K562 (cell line): ENCODE results near the gene ARHGAP22. TPM values are rescaled to one million over a fixed set of nuclear protein-coding genes. Genes with fewer than 3 reads are reported as not detected.
A peak's percentile ranks its signal among the peaks of the same experiment; 100 is the strongest.

Source experiments
- DMBX1 ChIP-seq: fragments of 250-450 bp; sonication (Bioruptor Pico); IDR thresholded peaks from 2 replicates; pipeline ENCODE4 v1.8.0; 2022; ENCODE audit warnings: inconsistent platforms, mild to moderate bottlenecking, moderate library complexity, borderline replicate concordance
- GTF2A2 ChIP-seq: IDR thresholded peaks from 2 replicates; pipeline ENCODE4 v1.6.1; 2016; ENCODE audit warnings: mild to moderate bottlenecking, missing genetic modification characterization, missing compliant biosample characterization
- HNRNPLL ChIP-seq: fragments of 200-400 bp; formaldehyde crosslinking; IDR thresholded peaks from 2 replicates; pipeline ENCODE4 v1.6.1; 2017; ENCODE audit warnings: low read length, low read depth, mild to moderate bottlenecking; ENCODE audit not compliant: poor library complexity, severe bottlenecking
- MCM2 ChIP-seq: fragments of 450-650 bp; IDR thresholded peaks from 2 replicates; pipeline ENCODE4 v1.6.1; 2017; ENCODE audit warnings: low read depth, mild to moderate bottlenecking
- MECOM ChIP-seq: fragments of 250-450 bp; sonication (Bioruptor Pico); IDR thresholded peaks from 2 replicates; pipeline ENCODE4 v1.8.0; 2022; ENCODE audit warnings: inconsistent platforms
- NCOA4 ChIP-seq: fragments of 450-650 bp; IDR thresholded peaks from 2 replicates; pipeline ENCODE4 v1.6.1; 2018; ENCODE audit warnings: mild to moderate bottlenecking; ENCODE audit not compliant: partially characterized antibody
- RBBP5 ChIP-seq: fragments of 200-600 bp; sonication (generic); IDR thresholded peaks from 2 replicates; pipeline ENCODE4 v1.6.1; 2012; ENCODE audit warnings: borderline replicate concordance, mild to moderate bottlenecking, low read length, control low read depth, inconsistent platforms; ENCODE audit not compliant: insufficient read depth, poor library complexity, severe bottlenecking
- ZBTB17 ChIP-seq: fragments of 450-650 bp; formaldehyde crosslinking; IDR thresholded peaks from 2 replicates; pipeline ENCODE4 v1.4.0; 2020; ENCODE audit warnings: mild to moderate bottlenecking
- ZNF134 ChIP-seq: fragments of 250-450 bp; sonication (Bioruptor Pico); conservative IDR thresholded peaks from 2 replicates; pipeline ENCODE4 v1.4.0; 2020
- polyA plus RNA-seq, 8 experiments: library from polyadenylated mRNA; depleted of rRNA in 4 of 8; stranded (reverse) in 5 of 8; unstranded in 3 of 8; fragments of >200 nt; fragmentation: Nextera tagmentation in 2 of 8; fragmentation: Illumina TruSeq in 1 of 8; extraction: Ambion mirVana in 2 of 8; extraction: Trizol in 1 of 8; gene quantifications; 2 replicates each; pipeline versions ENCODE4 v1.2.1 to v1.2.3, GENCODE V29; 2011 to 2014; ENCODE audit warnings: inconsistent platforms in 1 of 8, missing spikeins in 1 of 8
- total RNA-seq, 7 experiments: library from RNA; depleted of rRNA in 6 of 7; stranded (reverse); fragments of >200 nt in 6 of 7; fragmentation: Illumina TruSeq in 2 of 7; extraction: Trizol in 2 of 7; gene quantifications; 2 replicates each; pipeline versions ENCODE4 v1.2.1 to v1.2.3, GENCODE V29; 2011 to 2021; ENCODE audit warnings: low replicate concordance in 1 of 7
- TF ChIP-seq, protein P1 (sequence below): sonication (generic); formaldehyde crosslinking; IDR thresholded peaks from 2 replicates; pipeline ENCODE4 v1.8.1; 2023; ENCODE audit warnings: mild to moderate bottlenecking, missing genetic modification reagents, moderate library complexity
- TF ChIP-seq, protein P2 (sequence below): fragments of 250-450 bp; sonication (Bioruptor Pico); IDR thresholded peaks from 2 replicates; pipeline ENCODE4 v1.8.0; 2022; ENCODE audit warnings: moderate library complexity, mild to moderate bottlenecking, inconsistent platforms
- TF ChIP-seq, protein P3 (sequence below), 2 experiments: fragments of 450-650 bp; IDR thresholded peaks; 2 replicates each; pipeline ENCODE4 v1.6.1; 2016
- TF ChIP-seq, protein P4 (sequence below): fragments of 250-450 bp; sonication (Bioruptor Pico); IDR thresholded peaks from 2 replicates; pipeline ENCODE4 v1.8.0; 2022; ENCODE audit warnings: inconsistent platforms, mild to moderate bottlenecking, moderate library complexity, borderline replicate concordance
- TF ChIP-seq, protein P5 (sequence below): fragments of 250-450 bp; sonication (Bioruptor Pico); IDR thresholded peaks from 2 replicates; pipeline ENCODE4 v1.5.0; 2021
- TF ChIP-seq, protein P6 (sequence below): fragments of 450-650 bp; IDR thresholded peaks from 2 replicates; pipeline ENCODE4 v1.6.1; 2017; ENCODE audit warnings: antibody characterized with exemption, mild to moderate bottlenecking

Gene ARHGAP22
- total and polyA plus RNA-seq, 9 of the 15 experiments (the other 6 are each of a cell fraction or from before 2014, with no cell fraction given) = 1.3 to 28.1 (median 12.7) TPM

DNA sequence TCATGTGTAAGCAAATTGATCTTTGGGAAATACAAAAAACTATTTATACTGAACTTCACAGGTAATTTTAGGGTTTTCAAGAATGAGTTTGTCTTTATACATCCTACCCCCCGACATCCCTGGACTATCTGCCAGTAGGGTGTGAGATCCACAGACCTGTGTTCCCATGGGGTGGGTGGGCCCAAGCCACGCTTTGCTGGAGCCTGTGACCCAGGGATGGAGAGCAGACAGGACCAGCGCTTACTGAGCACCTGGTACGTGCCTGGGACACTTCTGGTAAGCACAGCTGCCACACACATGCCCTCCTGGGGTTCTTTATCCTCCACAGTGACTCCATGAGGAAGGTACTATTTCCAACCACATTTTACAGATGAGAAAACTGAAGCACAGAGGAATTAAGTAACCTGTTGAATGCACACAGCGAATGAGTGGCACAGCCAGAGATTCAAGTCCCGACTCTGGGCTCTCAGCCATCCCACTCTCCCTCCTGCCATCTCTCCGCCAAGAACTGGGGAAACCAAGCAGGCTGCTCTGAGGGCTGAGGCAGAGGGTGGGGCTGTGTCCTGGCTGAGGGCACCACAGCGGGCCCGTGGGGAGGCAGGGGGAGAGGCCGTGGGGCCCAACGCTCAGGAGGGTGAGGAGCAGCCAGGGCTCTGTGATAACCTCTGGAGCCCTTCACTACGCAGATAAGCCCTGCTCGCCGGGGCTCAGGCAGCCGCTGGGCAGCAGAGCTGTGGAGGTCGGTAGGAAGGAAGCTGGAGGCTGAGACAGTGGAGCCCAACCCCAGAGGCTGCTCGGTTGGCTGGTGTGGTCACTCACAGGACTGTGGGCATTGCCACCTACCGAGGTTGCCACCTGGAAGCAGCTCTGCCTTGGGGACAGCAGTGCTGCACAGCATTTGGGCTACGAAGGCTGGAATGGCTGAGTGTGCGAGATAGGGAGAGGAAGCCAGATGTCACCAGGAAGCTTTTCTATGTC lies 124.2 kb downstream of the ARHGAP22 start (continued):
- no peak for TF ChIP-seq MCM2
- TF ChIP-seq ZNF134 (CRISPR knock-in tag) = no peak
- TF ChIP-seq, protein P1, sequence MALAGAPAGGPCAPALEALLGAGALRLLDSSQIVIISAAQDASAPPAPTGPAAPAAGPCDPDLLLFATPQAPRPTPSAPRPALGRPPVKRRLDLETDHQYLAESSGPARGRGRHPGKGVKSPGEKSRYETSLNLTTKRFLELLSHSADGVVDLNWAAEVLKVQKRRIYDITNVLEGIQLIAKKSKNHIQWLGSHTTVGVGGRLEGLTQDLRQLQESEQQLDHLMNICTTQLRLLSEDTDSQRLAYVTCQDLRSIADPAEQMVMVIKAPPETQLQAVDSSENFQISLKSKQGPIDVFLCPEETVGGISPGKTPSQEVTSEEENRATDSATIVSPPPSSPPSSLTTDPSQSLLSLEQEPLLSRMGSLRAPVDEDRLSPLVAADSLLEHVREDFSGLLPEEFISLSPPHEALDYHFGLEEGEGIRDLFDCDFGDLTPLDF (CRISPR knock-in tag) = no peak
- TF ChIP-seq, protein P2, sequence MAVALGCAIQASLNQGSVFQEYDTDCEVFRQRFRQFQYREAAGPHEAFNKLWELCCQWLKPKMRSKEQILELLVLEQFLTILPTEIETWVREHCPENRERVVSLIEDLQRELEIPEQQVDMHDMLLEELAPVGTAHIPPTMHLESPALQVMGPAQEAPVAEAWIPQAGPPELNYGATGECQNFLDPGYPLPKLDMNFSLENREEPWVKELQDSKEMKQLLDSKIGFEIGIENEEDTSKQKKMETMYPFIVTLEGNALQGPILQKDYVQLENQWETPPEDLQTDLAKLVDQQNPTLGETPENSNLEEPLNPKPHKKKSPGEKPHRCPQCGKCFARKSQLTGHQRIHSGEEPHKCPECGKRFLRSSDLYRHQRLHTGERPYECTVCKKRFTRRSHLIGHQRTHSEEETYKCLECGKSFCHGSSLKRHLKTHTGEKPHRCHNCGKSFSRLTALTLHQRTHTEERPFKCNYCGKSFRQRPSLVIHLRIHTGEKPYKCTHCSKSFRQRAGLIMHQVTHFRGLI (CRISPR knock-in tag) = peak; percentile 76; the same call in 1 of the 2 replicates
- TF ChIP-seq, protein P3, sequence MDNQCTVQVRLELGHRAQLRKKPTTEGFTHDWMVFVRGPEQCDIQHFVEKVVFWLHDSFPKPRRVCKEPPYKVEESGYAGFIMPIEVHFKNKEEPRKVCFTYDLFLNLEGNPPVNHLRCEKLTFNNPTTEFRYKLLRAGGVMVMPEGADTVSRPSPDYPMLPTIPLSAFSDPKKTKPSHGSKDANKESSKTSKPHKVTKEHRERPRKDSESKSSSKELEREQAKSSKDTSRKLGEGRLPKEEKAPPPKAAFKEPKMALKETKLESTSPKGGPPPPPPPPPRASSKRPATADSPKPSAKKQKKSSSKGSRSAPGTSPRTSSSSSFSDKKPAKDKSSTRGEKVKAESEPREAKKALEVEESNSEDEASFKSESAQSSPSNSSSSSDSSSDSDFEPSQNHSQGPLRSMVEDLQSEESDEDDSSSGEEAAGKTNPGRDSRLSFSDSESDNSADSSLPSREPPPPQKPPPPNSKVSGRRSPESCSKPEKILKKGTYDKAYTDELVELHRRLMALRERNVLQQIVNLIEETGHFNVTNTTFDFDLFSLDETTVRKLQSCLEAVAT (IDR thresholded peaks at IDR 0.05) = no peak
- TF ChIP-seq NCOA4 = no peak
- TF ChIP-seq ZBTB17 (CRISPR knock-in tag) = peak; percentile 86
- TF ChIP-seq, protein P4, sequence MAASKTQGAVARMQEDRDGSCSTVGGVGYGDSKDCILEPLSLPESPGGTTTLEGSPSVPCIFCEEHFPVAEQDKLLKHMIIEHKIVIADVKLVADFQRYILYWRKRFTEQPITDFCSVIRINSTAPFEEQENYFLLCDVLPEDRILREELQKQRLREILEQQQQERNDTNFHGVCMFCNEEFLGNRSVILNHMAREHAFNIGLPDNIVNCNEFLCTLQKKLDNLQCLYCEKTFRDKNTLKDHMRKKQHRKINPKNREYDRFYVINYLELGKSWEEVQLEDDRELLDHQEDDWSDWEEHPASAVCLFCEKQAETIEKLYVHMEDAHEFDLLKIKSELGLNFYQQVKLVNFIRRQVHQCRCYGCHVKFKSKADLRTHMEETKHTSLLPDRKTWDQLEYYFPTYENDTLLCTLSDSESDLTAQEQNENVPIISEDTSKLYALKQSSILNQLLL (CRISPR knock-in tag) = no peak
- TF ChIP-seq, protein P5, sequence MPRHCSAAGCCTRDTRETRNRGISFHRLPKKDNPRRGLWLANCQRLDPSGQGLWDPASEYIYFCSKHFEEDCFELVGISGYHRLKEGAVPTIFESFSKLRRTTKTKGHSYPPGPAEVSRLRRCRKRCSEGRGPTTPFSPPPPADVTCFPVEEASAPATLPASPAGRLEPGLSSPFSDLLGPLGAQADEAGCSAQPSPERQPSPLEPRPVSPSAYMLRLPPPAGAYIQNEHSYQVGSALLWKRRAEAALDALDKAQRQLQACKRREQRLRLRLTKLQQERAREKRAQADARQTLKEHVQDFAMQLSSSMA (CRISPR knock-in tag) = 0 out of 2 replicates have a peak, but pooled peaks have one; percentile 37
- TF ChIP-seq, protein P6, sequence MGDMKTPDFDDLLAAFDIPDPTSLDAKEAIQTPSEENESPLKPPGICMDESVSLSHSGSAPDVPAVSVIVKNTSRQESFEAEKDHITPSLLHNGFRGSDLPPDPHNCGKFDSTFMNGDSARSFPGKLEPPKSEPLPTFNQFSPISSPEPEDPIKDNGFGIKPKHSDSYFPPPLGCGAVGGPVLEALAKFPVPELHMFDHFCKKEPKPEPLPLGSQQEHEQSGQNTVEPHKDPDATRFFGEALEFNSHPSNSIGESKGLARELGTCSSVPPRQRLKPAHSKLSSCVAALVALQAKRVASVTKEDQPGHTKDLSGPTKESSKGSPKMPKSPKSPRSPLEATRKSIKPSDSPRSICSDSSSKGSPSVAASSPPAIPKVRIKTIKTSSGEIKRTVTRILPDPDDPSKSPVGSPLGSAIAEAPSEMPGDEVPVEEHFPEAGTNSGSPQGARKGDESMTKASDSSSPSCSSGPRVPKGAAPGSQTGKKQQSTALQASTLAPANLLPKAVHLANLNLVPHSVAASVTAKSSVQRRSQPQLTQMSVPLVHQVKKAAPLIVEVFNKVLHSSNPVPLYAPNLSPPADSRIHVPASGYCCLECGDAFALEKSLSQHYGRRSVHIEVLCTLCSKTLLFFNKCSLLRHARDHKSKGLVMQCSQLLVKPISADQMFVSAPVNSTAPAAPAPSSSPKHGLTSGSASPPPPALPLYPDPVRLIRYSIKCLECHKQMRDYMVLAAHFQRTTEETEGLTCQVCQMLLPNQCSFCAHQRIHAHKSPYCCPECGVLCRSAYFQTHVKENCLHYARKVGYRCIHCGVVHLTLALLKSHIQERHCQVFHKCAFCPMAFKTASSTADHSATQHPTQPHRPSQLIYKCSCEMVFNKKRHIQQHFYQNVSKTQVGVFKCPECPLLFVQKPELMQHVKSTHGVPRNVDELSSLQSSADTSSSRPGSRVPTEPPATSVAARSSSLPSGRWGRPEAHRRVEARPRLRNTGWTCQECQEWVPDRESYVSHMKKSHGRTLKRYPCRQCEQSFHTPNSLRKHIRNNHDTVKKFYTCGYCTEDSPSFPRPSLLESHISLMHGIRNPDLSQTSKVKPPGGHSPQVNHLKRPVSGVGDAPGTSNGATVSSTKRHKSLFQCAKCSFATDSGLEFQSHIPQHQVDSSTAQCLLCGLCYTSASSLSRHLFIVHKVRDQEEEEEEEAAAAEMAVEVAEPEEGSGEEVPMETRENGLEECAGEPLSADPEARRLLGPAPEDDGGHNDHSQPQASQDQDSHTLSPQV = peak; percentile 98
- TF ChIP-seq RBBP5 = peak; percentile 71
- no peak for TF ChIP-seq GTF2A2
- no peak for TF ChIP-seq HNRNPLL
- TF ChIP-seq DMBX1 (CRISPR knock-in tag) = peak; percentile 91
- TF ChIP-seq MECOM (CRISPR knock-in tag) = peak; percentile 12; the same call in 1 of the 2 replicates
